GM19455 (cell line): ENCODE measurements around the gene NOX4.

Experiments used
- ATAC-seq: cut with Tn5 transposase; IDR thresholded peaks from one replicate; pipeline ENCODE4 v1.9.1; 2021; ENCODE audit not compliant: unreplicated experiment

Gene NOX4

GRCh38 chr11:89490981-89491690, at the start of gene NOX4:
Gene NOX4, minus strand, starts transcription at chr11:89491375. Its CDS starts 129 bp downstream, at chr11:89491246.
- ATAC-seq: no peak

GRCh38 chr11:89540826-89541225, 49.7 kb upstream of the NOX4 start:
- ATAC-seq: no peak

- no peak for ATAC-seq
These were observed 46.8 kb upstream of the NOX4 start for GRCh38 chr11:89537936-89538335.

GRCh38 chr11:89536926-89537325, 45.8 kb upstream of the NOX4 start:
- no peak for ATAC-seq

GRCh38 chr11:89535221-89535620, 44.0 kb upstream of the NOX4 start:
- no peak for ATAC-seq

GRCh38 chr11:89529626-89530380, 38.6 kb upstream of the NOX4 start:
- ATAC-seq: no peak

GRCh38 chr11:89521792-89522191, 30.6 kb upstream of the NOX4 start:
- ATAC-seq: no peak

GRCh38 chr11:89521294-89521693, 30.1 kb upstream of the NOX4 start:
- no peak for ATAC-seq

- ATAC-seq: no peak
These were observed 25.3 kb upstream of the NOX4 start for GRCh38 chr11:89516496-89516895.

- ATAC-seq: no peak
These were observed 17.4 kb upstream of the NOX4 start for GRCh38 chr11:89508544-89508943.

- ATAC-seq: no peak
These were observed 13.1 kb upstream of the NOX4 start for GRCh38 chr11:89504270-89504669.

GRCh38 chr11:89503422-89503821, 12.2 kb upstream of the NOX4 start:
- no peak for ATAC-seq

GRCh38 chr11:89502301-89502700, 11.1 kb upstream of the NOX4 start:
- no peak for ATAC-seq

GRCh38 chr11:89500336-89500735, 9.2 kb upstream of the NOX4 start:
- ATAC-seq: no peak

GRCh38 chr11:89498845-89499448, 7.8 kb upstream of the NOX4 start:
- no peak for ATAC-seq

- ATAC-seq: no peak
These were observed 4.8 kb upstream of the NOX4 start for GRCh38 chr11:89495951-89496350.

- no peak for ATAC-seq
These were observed 2.3 kb upstream of the NOX4 start for GRCh38 chr11:89493431-89493830.

- ATAC-seq: no peak
These were observed 584 bp downstream of the NOX4 start for GRCh38 chr11:89490602-89490980.

- ATAC-seq: no peak
These were observed 1.2 kb downstream of the NOX4 start for GRCh38 chr11:89489930-89490329.

- ATAC-seq: no peak
These were observed 4.2 kb downstream of the NOX4 start for GRCh38 chr11:89487016-89487415.

- ATAC-seq: no peak
These were observed 6.3 kb downstream of the NOX4 start for GRCh38 chr11:89484896-89485295.

GRCh38 chr11:89477175-89477574, 14.0 kb downstream of the NOX4 start:
- ATAC-seq: no peak
